NCI-H2081 (cell line): ENCODE results near the gene PPP2R5A.
"Not testable (repeated sequence)": the region's sequence is repeated elsewhere in the genome, so short reads cannot be mapped to it uniquely, and the experiment has no call there.

Source experiments
- DNase-seq, 2 experiments: peaks; one replicate each; lab custom pipeline; 2025; lab: John Stamatoyannopoulos, UW

Gene PPP2R5A

DNA sequence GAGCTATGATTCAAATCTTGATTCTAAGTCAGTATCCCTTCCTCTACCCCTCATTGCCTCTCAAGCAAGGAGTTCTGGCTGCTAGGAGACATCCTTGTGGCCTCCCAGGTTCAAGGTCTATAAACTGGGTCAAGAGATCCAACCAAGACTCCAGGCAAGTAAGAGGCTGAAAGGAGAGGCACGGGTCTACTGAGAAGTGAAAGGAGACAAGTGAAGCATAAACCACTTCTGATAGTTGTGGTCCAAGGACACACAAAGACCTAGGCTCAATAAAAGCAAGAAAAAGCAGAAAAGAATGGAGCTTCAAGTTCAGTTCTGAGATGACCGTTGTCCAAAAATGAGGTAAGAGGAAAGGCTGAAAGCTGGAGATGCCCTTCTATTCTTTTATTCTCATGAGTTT is 17.8 kb upstream of the PPP2R5A start:
- DNase-seq = no peak

DNA sequence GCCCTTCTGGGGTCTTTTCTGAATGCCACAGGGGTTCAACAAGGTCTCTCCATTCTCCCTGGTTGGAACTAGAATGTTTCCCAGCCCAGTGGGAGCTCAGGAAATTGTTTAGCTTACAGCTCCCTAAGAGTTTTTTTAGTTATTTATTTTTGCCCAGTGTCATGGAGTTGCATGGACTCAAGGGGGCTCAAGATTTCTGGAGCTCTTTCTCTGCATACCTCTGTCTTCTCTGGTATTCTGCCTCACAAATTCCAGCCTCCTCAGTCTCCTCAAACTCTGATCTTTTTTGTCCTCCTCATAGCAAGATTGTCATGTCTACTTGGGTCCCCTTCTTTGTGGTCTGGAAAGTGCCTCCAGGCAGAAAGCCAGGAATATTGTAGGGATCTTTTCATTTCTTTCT is 15.9 kb upstream of the PPP2R5A start:
- DNase-seq = no peak

DNA sequence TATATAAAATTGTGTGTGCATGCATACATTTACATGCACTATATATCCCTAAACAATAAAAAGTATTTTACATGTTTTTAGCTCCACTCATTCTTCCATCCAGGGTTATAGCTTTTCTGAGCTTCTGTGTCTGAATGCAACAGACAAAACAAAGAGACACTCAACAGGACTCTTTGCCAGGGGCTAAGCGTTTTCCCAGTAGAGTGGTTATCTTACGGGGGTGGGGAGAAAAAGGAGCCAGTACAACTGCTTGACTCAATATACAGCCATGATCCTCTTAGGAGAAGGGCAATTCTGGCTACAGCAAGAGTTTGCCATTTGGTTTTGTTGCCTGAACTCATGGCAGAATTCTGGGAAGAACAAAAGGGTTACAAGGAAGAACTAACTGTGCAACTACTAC is 14.6 kb upstream of the PPP2R5A start:
- DNase-seq = no peak

DNA sequence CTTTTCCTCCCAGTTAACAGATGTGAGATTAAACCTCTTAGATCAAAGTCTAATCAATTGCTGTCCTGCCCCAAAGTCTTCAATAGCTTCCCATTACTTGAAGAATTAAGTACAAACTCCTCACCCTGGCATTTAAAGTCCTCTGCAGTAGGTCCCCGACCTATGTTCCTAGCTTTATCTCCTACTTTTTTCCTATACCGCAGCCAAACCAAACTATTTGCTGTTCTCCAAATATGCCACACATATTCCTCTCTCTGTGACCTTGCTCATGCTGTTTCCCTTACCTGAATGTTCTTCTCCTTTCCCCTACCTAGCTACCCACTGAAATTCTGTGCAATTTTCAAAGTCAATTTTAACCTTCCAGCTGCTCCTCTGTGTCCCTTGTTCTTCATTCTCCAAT is 14.0 kb upstream of the PPP2R5A start:
- DNase-seq = no peak

DNA sequence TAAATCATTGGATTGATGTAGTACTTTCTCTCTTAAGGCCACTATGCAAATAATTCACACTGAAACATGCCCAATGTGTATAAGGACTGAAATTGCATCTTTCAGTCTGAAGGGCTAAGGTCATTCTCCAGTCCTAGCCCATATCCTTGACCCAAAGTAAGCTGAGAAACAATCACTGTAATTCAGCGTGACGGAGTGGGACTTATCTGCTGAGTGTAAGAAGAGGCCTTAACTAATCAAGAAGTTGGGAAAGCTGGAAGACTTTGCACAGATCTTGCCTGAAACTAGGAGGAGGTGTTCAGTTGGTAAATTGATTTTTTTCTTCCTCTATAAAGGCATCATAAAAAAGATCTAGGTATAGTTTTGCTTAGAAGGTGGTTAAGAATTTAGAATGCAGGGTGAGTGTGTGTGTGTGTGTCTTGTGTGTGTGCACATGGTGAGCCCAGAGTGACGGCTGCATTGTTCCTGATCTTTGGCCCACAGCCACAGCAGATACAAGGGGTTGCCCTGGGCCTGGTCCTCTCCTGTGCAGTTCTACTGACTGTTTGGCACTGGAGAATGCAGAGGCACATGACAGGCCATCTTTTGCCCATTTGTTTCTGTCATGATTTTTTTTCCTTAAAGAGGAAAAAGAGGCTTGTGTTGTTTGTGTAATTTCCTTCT is 13.3 kb upstream of the PPP2R5A start:
- no peak for DNase-seq

DNA sequence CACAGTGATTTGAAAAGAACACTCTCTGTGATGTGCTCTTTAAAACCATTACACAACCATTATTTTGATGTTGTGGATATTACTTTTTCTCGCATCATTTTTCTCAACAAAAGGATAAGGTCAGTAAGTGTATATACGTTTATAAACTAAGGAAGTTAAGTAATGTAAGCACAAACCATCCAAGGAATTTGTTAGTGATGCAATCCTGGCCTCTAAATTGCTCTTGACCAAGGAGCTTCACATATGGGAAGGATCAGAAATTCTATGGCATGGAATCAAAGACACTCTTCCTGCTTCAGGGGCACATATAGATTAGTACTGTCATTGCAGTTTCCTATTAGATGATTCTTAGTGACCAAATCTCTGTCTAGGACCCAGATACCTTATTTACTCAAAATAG is 3.6 kb upstream of the PPP2R5A start:
- DNase-seq = no peak

DNA sequence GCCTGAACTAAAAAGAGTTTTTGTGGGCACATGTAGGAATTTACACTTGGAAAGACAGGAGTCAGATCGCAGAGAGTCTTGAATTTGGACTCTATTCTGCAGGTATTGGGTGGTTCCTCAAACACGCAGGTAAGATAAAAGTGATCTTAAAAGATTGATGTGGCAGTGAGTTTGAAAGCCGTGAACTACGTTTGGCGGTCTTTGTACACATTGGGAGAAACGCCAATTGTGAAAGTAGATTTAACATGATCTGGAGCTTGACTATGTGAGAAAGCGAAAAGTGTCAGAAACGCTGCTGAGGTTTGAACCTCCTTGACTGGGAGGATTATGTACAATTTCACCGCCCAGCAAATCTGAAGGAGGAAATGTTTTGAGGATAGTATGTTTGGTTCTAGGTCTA is 1.5 kb upstream of the PPP2R5A start:
- DNase-seq = no peak

DNA sequence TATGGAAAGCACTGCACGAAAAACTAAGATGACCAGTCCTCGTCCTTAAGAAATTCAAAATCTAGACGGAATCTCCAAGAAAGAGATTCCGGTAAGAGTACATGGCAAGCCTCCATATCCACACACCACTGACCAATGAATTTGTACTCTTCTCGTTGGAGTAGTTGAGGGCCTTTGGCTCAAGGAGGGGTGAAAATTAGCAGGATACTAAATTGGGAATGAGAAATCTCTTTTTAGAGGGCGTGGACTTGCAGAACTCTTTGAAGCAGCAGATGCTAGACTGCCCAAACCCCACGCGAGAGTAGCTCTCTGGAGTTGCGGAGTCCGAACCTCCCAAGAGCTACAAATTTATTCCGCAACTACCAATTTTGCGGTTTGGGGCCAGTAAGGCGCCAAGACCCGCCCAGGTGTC is 872 bp upstream of the PPP2R5A start:
- no peak for DNase-seq

DNA sequence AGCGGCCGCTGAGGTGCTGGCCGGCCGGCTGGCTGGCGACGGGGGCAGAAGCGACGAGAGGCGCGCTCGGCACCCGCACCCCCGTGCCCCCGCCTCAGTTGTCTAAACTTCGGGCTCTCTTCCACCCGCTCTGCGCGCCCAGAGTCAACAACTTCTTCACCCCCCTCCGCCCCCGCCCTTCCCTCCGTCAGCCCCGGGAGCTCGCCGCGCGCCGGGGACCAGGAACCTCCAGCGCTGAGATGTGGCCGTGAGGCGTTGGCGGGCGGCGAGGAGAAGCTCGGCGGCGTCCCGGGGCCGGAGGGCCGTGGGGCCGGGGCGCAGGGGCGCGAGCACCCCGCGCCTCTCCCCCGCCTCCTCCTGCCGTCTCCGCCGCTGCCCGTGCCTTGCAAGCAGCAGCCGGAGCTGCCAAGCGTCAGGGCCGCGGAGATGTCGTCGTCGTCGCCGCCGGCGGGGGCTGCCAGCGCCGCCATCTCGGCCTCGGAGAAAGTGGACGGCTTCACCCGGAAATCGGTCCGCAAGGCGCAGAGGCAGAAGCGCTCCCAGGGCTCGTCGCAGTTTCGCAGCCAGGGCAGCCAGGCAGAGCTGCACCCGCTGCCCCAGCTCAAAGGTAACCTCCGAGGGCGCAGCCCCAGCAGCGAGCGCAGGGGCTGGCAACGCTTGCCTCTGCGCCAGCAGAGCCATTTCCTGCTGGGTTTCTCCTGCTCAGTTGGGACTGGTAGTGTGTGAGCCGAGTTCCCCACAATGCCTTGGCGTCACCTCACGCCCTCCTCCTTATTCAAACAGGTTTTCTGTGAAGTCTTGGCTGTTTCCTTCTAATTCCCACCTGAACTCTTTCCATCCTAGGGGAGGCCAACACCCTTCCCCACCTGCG is 710 bp downstream of the PPP2R5A start:
- peak; percentile 60 to 74 for DNase-seq

DNA sequence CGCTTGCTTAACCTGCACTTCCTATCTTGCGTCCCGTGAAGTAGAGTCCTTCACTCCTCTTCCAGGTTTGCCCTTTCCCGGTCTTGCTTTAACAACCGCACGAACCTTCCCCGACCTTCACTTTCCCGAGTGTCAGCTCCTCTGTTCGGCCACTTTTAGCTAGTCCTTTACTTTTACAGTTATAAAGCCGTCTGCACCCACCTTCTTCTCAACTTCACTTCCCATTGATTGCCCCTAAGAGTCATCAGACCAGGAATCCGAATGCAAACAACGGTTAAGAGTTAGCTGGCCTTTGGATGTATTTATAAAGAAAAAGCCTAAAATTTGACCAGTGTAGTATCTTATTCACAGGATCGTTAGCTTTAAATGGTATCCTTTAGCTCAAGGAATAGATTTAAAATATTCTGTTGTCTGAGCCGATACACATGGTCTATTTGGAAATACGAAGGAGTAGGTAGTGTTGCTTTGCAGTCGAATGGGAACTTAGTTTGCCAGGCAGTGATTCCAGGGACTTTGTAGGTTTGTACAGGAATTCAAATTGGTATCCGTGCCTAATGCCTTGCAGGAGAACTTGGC is 1.4 kb downstream of the PPP2R5A start:
- no peak for DNase-seq

DNA sequence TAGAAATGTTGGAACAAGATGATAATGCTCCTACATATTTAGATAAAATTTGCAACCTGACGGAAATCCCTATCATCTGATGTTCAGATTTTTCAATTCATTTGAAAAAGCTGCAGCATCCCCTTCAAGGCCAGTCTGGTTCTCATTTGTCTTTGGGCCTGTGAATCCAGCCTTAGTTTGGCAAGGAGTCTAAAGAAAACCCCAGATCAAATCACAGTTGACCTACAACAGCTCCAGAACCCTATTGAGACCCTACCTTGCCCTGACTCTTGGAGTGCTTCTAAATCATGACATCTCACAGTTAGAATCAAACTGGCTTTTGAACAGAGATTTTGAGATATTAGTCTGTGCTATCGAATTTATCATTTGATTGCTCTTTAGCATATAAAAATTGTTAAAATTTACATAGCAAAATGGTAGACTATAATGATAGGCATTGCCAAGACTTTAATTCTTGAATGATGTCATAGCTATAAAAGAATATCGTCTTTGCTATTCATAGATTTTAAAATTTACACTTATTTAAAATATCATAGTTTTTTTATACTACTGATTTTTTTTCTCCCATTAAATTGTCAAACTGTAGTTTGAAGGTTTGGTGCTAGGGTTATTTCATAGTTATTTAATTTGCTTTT is 2.2 kb downstream of the PPP2R5A start:
- no peak for DNase-seq

DNA sequence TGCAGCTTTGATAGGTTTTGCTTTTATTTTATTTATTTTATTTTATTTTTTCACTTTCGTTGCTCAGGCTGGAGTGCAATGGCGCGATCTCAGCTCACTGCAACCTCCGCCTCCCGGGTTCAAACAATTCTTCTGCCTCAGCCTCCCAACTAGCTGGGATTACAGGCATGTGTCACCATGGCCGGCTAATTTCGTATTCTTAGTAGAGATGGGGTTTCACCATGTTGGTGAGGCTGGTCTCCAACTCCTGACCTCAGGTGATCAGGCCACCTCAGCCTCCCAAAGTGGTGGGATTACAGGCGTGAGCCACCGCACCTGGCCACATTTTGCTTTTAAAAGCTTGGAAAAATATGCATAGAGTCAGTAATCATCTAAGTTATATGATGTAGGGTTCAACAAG is 2.8 kb downstream of the PPP2R5A start:
- not testable (repeated sequence) for DNase-seq

DNA sequence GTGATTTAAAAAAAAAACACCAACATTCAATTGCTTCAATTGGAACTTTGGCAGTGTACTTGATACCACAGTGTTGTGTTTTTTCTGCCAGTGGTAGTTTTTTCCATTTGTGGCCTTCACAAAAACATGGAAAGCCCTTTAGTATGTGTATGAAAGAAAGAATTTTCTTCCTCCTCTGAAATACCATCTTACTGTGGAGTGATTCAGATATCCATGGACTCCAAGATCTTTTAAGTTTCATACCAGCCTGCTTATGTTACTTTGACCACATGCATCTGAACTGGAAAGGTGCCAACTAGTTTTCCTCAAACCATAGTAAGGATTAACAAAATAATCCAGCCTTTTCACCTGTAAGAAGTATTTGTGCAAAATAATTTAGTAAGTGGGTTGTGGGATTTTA is 3.4 kb downstream of the PPP2R5A start:
- DNase-seq = no peak

DNA sequence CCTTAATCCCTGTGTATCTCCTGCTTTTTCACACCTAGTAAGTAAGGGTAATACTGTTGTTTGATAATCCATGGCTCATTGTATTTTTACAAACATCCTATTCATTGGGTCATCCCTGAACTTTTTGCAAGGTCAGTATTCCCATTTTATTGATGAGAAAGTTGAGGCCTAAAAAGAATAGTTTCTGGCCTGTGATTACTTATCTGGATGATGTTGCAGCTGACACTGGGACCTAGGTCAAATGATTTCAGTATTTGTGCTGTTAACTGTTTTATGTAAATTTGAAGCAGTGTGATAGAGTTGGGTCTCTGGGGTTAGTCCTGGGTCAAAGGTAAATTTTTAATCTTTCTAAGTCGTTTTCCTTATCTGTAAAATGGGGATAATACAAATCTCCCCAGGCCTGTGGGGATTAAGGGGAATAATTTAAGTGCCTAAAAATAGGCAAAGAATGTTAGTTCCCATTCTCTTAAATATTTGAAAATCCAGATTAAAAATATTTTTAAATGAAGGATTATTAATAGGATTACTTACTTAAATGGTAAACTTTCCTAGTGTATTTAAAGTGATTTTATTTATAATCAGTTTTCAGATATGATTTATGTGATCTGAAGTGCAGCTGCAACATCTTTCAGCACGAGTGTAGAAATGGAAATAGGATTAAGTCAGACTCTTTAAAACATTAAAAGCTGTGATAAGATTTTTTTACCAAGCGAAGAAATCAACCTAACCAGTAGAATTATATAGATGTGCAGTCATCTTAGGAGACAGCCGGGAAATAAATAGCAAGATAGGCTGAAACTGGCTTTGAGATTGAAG is 4.3 kb downstream of the PPP2R5A start:
- DNase-seq = no peak

DNA sequence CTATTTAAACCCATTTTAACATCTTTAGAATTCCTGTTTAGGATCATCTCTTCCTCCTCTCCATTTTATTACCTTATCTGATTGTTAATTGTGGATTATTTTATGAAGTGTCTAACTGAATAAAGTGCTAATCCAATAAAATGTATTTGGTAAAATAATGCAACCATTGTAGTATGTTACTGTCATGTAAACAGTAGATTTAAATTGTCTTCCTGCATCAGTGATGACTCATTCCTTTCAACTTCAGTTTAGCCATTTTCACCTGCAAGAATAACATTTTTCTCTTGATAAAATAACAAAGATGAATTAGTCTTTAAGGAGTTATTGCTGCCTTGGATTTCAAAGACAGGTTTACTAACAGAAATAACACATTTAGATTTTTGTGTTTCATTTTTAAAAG is 5.4 kb downstream of the PPP2R5A start:
- no peak for DNase-seq

DNA sequence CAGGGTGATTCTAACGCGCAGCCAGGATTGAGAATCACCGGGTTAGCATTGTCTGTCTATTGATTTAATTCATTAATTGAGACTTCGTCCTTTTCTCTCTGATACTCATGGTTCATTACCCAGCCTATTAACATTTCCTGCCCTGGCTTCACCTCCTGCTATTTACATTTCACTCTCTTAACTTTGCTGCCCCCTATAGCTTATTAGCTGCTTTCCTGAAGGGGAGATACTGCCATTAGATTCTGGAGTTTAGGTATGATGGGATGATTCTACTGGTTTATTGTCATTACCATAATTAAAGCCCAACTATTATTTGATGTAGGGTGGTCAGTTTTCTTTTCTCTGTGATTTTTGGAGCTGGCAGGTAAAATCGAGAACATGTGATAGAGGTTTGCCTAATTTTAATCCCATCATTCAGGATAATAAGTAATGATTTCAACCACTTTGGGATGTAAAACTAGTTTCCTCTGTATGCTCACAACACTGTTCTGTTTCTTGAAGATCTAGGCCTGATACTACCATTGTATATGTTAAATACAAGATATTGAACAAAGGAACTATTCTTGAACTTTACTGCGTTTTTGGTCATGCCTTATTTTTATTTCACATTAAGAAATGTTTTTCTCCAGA is 6.4 kb downstream of the PPP2R5A start:
- DNase-seq = peak; percentile 53 to 80

DNA sequence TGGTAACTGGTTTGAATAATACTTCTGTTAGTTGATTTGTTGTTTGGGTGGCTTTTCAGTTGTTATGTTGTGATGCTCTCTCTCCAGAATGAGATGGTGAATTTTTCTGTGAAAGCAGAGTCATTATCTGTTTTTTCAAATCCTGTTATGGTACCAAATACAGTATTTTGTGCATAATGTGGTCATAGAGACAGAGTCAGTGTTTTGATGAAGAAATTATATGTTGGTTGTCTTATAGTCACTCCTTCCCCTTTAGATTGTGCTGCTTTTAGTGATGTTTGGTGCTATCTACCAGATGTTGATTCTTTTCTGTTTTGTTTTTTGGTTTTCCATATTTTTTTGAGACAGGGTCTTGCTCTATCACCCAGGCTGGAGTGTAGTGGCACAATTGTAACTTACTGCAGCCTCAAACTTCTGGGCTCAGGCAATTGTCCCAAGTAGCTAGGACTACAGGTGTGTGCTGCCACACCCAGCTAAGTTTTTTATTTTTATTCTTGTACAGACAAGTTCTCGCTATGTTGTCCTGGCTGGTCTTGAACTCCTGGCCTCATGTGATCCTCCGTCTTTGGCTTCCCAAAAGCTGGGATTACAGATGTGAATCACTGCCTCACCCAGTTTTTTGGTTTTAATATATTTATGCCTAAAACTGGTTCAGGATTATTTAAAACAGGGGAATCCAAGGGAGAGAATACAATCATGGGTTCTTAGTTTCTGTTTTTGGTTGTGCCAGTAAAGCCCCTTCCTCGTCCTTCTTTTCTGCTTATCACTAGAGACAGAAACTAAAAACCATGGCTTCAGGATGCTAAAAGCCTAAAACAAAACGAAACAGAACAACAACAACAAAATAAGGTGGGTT is 7.3 kb downstream of the PPP2R5A start:
- no peak for DNase-seq

DNA sequence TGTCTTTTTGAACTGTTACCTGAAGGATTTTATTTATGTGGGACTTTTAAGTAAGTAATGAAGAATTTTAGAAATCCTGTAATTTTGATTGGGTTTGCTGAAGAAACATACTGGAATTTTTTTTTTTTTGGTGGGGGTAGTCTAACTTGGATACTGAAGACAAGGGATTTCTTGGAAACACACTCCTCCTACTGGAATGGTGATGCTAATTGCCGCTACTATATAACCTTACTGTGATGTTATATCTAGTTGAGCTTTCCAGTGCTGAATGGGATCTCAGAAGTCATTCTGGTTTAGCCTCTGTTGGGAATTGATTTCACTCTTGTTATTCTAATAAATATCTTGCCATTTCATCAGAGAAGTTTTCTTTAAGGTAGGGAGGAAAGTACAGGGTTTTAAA is 8.4 kb downstream of the PPP2R5A start:
- DNase-seq = peak in 1 of 2 experiments; percentile 15

DNA sequence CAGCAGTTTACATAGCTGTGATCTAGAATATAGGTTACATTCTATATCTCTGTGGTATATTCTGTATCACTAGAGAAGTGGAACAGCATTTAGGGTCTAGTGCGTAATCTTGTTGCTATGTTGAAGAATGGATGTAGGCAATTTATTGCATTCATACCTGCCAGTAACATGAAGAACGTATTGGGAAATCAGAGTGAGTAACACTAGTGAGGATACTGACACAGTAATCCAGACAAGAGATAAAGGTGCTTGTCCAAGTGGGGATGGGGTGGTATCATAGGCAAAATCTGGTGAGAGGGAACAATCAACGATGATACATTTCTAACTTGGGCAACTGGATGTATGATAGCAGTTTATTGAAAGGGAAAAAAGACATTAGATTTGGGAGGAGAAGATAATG is 9.8 kb downstream of the PPP2R5A start:
- DNase-seq = no peak

DNA sequence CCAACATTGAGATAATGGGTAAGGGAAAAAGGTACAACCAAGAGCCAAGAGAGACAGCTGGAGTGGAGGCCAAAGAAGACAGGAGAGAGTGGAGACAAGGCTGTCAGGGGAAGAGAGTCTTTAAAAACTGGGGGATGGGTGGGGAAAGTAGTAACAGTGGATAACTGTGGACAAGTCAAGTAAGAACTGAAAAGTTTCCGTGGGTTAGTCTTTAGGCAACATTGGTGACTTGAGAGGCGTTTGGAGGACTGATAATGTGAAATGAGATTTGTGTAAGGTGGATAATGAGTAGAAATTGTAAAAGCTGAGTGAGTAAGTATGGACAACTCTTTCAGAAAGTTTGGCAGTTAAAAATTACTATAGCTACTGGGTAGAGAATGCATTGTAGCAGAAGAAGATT is 10.4 kb downstream of the PPP2R5A start:
- DNase-seq = no peak
